ENCODE results near the gene THYN1. TPM values are rescaled to one million over a fixed set of nuclear protein-coding genes. Genes with fewer than 3 reads are reported as not detected.
A peak's percentile ranks its signal among the peaks of the same experiment; 100 is the strongest.

Gene THYN1
- total RNA-seq, 1 experiment from 2014 or later: 88.3 TPM

GRCh38 chr11:134275534-134276395 is 22.6 kb upstream of the THYN1 start, which contains the start of gene GLB1L3:
Gene GLB1L3, plus strand, starts transcription at chr11:134276379. Its CDS starts 362 bp downstream, at chr11:134276741.
- Mint-ChIP-seq H3K4me1 (ENCODE audit: low read depth, unreplicated experiment) (peaks cover 10% of the 10 kb centered on the region), H3K27ac (ENCODE audit: unreplicated experiment) (no peak within 1 kb of the TSS), H3K27me3 (ENCODE audit: insufficient read depth, unreplicated experiment) (peaks cover 30% of the 10 kb centered on the region), H3K4me3 (ENCODE audit: unreplicated experiment) (peak within 1 kb of the TSS; percentile 57), H3K9me3 (ENCODE audit: unreplicated experiment) (no peaks in the 10 kb centered on the region), H3K36me3 (ENCODE audit: insufficient read depth, unreplicated experiment) (peaks cover 4% of the 10 kb centered on the region)
- ChIA-PET CTCF (interaction anchor here (0.7 to 1.2 kb wide), 8 partner anchors 14 to 608 kb away, joined by 3 to 4 read pairs (median 3); partner anchors contain the start of gene VPS26B), POLR2A (no interaction called here)
- peak; percentile 41 to 60 for DNase-seq
- Histone ChIP-seq H3K9me3 (no peaks in the 10 kb centered on the region), H3K4me3 (ENCODE audit: low read depth, low read length) (peak within 1 kb of the TSS; percentile 24), H3K36me3 (ENCODE audit: control insufficient read depth, insufficient read depth, low read length) (no peaks in the 10 kb centered on the region), H3K27me3 (replicated peaks; ENCODE audit: control insufficient read depth, insufficient read depth, low read length) (peaks cover 5% of the 10 kb centered on the region), H3K4me1 (peaks cover 10% of the 10 kb centered on the region)
- BruUV-seq (replicated peaks): no TSS peak
- TF ChIP-seq CTCF (IDR thresholded peaks at IDR 0.05; ENCODE audit: insufficient read depth in 1 of 2, low read depth in 1 of 2, low read length in 1 of 2, severe bottlenecking in 1 of 2, unreplicated experiment in 1 of 2): peak; percentile 40 to 47
- intact Hi-C loops (cut with micrococcal nuclease; ENCODE audit: unreplicated experiment): loop anchor here (10.0 kb wide), 1 partner anchor 299 kb away; no protein-coding TSS in a partner anchor

- Mint-ChIP-seq H3K27ac (ENCODE audit: unreplicated experiment) (no peak overlapping the region), H3K36me3 (ENCODE audit: insufficient read depth, unreplicated experiment) (peaks cover 4% of the 10 kb centered on the region), H3K9me3 (ENCODE audit: unreplicated experiment) (no peaks in the 10 kb centered on the region), H3K27me3 (ENCODE audit: insufficient read depth, unreplicated experiment) (peaks cover 28% of the 10 kb centered on the region), H3K4me3 (ENCODE audit: unreplicated experiment) (peak overlapping the region; percentile 52), H3K4me1 (ENCODE audit: low read depth, unreplicated experiment) (peaks cover 10% of the 10 kb centered on the region)
- ChIA-PET POLR2A (no interaction called here), CTCF (interaction anchor here (1.0 kb wide), 1 partner anchor 609 kb away, joined by 3 read pairs; no protein-coding TSS in a partner anchor)
- TF ChIP-seq CTCF (IDR thresholded peaks at IDR 0.05; ENCODE audit: insufficient read depth in 1 of 2, low read depth in 1 of 2, low read length in 1 of 2, severe bottlenecking in 1 of 2, unreplicated experiment in 1 of 2): no peak
- BruUV-seq (replicated peaks): no TSS peak
- H3K36me3 ChIP-seq (ENCODE audit: control insufficient read depth, insufficient read depth, low read length): no peaks in the 10 kb centered on the region
- no peak for DNase-seq
- no peaks in the 10 kb centered on the region for H3K9me3 ChIP-seq
- peaks cover 5% of the 10 kb centered on the region for H3K27me3 ChIP-seq (replicated peaks; ENCODE audit: control insufficient read depth, insufficient read depth, low read length)
- H3K4me1 ChIP-seq: peaks cover 10% of the 10 kb centered on the region
- intact Hi-C loops (cut with micrococcal nuclease; ENCODE audit: unreplicated experiment): loop anchor here (10.0 kb wide), 1 partner anchor 300 kb away; no protein-coding TSS in a partner anchor
- H3K4me3 ChIP-seq (ENCODE audit: low read depth, low read length): no peak overlapping the region
Observed at GRCh38 chr11:134275188-134275533, 22.0 kb upstream of the THYN1 start.

GRCh38 chr11:134273317-134273712 is 20.2 kb upstream of the THYN1 start:
- POLR2A ChIA-PET: interaction anchor here (0.6 kb wide), 1 partner anchor 565 kb away, joined by 4 read pairs; no protein-coding TSS in a partner anchor

More at GRCh38 chr11:134273317-134273712, 20.2 kb upstream of the THYN1 start:
- no peak for TF ChIP-seq CTCF (IDR thresholded peaks at IDR 0.05; ENCODE audit: insufficient read depth in 1 of 2, low read depth in 1 of 2, low read length in 1 of 2, severe bottlenecking in 1 of 2, unreplicated experiment in 1 of 2)
- no peak for DNase-seq
- H3K9me3 Mint-ChIP-seq (ENCODE audit: unreplicated experiment): no peaks in the 10 kb centered on the region
- peaks cover 10% of the 10 kb centered on the region for H3K4me1 Mint-ChIP-seq (ENCODE audit: low read depth, unreplicated experiment)
- CTCF ChIA-PET: interaction anchor here (2.0 kb wide), 1 partner anchor 12 kb away, joined by 6 read pairs; no protein-coding TSS in a partner anchor
- Histone ChIP-seq H3K4me3 (ENCODE audit: low read depth, low read length) (no peak overlapping the region), H3K4me1 (peaks cover 10% of the 10 kb centered on the region), H3K36me3 (ENCODE audit: control insufficient read depth, insufficient read depth, low read length) (no peaks in the 10 kb centered on the region), H3K27me3 (replicated peaks; ENCODE audit: control insufficient read depth, insufficient read depth, low read length) (peaks cover 5% of the 10 kb centered on the region), H3K9me3 (no peaks in the 10 kb centered on the region)
- H3K27me3 Mint-ChIP-seq (ENCODE audit: insufficient read depth, unreplicated experiment): peaks cover 18% of the 10 kb centered on the region
- H3K27ac Mint-ChIP-seq (ENCODE audit: unreplicated experiment): no peak overlapping the region
- peaks cover 4% of the 10 kb centered on the region for H3K36me3 Mint-ChIP-seq (ENCODE audit: insufficient read depth, unreplicated experiment)
- no peak overlapping the region for H3K4me3 Mint-ChIP-seq (ENCODE audit: unreplicated experiment)
- intact Hi-C loops (cut with micrococcal nuclease; ENCODE audit: unreplicated experiment): loop anchor here (2.0 to 10.0 kb wide), 2 partner anchors 57 to 301 kb away; partner anchors contain the start of gene GLB1L2
- BruUV-seq (replicated peaks): no TSS peak

Data from Caco-2 (cell line).